Neural crest cell (in vitro differentiated cells): ENCODE data around the gene SLC7A8. TPM values are rescaled to one million over a fixed set of nuclear protein-coding genes. Genes with fewer than 3 reads are reported as not detected.
A peak's percentile ranks its signal among the peaks of the same experiment; 100 is the strongest.
"Not testable (repeated sequence)": the region's sequence is repeated elsewhere in the genome, so short reads cannot be mapped to it uniquely, and the experiment has no call there.

Source experiments
- DNase-seq: peaks from one replicate; pipeline ENCODE4 v3.0.0; 2021; ENCODE audit warnings: low read depth, mixed read lengths, low spot score
- H3K27ac Mint-ChIP-seq: one replicate; pipeline ENCODE4 v1.8.0; 2021; ENCODE audit warnings: mild to moderate bottlenecking, mixed read lengths; ENCODE audit not compliant: unreplicated experiment
- H3K27me3 Mint-ChIP-seq: 2 replicates; pipeline ENCODE4 v1.8.0; 2021; ENCODE audit warnings: low read depth, mild to moderate bottlenecking, mixed read lengths
- H3K36me3 Mint-ChIP-seq: 2 replicates; pipeline ENCODE4 v1.8.0; 2021; ENCODE audit warnings: low read depth, mild to moderate bottlenecking, mixed read lengths
- H3K4me1 Mint-ChIP-seq: 2 replicates; pipeline ENCODE4 v1.8.0; 2021; ENCODE audit warnings: mixed read lengths
- H3K4me3 Mint-ChIP-seq: one replicate; pipeline ENCODE4 v1.8.0; 2021; ENCODE audit warnings: mild to moderate bottlenecking, mixed read lengths
- H3K9me3 Mint-ChIP-seq: 2 replicates; pipeline ENCODE4 v1.8.0; 2021; ENCODE audit warnings: mixed read lengths
- CTCF ChIP-seq: fragments of 200-600 bp; sonication (generic); conservative IDR thresholded peaks from 2 replicates; pipeline ENCODE4 v1.5.0; 2021; ENCODE audit warnings: antibody characterized with exemption, mild to moderate bottlenecking
- long read RNA-seq: library from polyadenylated mRNA; unstranded; transcript quantifications from one replicate; pipeline ENCODE4 v2.0.0, GENCODE V29; 2020
- total RNA-seq: library from RNA; stranded (reverse); gene quantifications from 2 replicates; pipeline ENCODE4 v1.2.1, GENCODE V29; 2021

Gene SLC7A8
- 6.6 and 9.4 TPM in 2 replicates for total RNA-seq
- long read RNA-seq = 0 reads

DNA sequence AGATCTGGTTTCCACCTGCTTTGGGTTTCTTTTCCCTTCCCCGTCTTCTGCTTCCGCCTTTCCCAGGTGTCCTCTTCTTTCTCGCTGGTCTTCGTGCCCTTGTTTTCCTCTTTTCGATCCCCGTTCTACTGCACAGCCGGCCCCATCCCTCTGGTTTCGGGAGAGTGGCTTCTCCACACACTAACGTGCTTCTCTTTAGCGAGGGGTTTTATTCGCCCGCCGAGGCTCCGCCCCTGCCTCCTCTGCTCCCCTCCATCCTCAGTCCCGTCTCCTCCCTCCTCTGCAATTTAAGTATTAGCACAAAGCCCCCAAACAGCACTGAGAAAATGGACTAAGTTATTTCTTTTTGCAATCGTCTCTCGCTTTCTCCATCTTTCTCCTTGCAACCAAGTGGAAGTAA lies at the start of gene SLC7A8:
TSS of gene SLC7A8 (minus strand) at position 182 of the 400 bp plus-strand sequence. CDS start 746 bp downstream, outside the sequence.
- TF ChIP-seq CTCF = no peak
- no peaks in the 10 kb centered on the region for H3K36me3 Mint-ChIP-seq
- H3K9me3 Mint-ChIP-seq = no peaks in the 10 kb centered on the region
- peaks cover 10% of the 10 kb centered on the region for H3K27me3 Mint-ChIP-seq
- H3K4me1 Mint-ChIP-seq = no peaks in the 10 kb centered on the region
- H3K4me3 Mint-ChIP-seq = no peak within 1 kb of the TSS
- peak; percentile 26 for DNase-seq
- H3K27ac Mint-ChIP-seq = no peak within 1 kb of the TSS

GRCh38 chr14:23232241-23232808 lies 48.9 kb upstream of the SLC7A8 start:
- H3K27me3 Mint-ChIP-seq, H3K4me1 Mint-ChIP-seq, DNase-seq, H3K9me3 Mint-ChIP-seq, H3K36me3 Mint-ChIP-seq, H3K4me3 Mint-ChIP-seq, H3K27ac Mint-ChIP-seq: not testable (repeated sequence)

- no peak overlapping the region for H3K4me3 Mint-ChIP-seq
- H3K4me1 Mint-ChIP-seq = no peaks in the 10 kb centered on the region
- H3K27ac Mint-ChIP-seq = no peak overlapping the region
- peaks cover 5% of the 10 kb centered on the region for H3K36me3 Mint-ChIP-seq
- H3K27me3 Mint-ChIP-seq = peaks cover 10% of the 10 kb centered on the region
- no peak for TF ChIP-seq CTCF
- H3K9me3 Mint-ChIP-seq = peaks cover 15% of the 10 kb centered on the region
- DNase-seq = no peak
Observed at GRCh38 chr14:23228812-23229211, 45.4 kb upstream of the SLC7A8 start.

DNA sequence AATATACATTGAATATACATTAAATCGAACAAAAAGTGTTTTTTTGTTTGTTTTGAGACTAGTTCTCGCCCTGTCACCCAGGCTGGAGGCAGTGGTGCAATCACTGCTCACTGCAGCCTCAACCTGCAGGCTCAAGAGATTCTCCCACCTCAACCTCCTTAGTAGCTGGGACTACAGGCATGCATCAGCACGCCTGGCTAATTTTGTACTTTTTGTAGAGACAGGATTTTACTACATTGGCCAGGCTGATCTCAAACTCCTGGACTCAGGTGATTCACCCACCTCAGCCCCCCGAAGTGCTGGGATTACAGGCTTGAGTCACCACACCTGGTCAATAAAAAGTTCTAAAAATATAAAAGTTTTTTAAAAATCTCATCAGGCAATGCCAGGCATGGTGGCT lies 44.1 kb upstream of the SLC7A8 start:
- no peak for DNase-seq
- Mint-ChIP-seq H3K4me1 (no peaks in the 10 kb centered on the region), H3K27me3 (peaks cover 12% of the 10 kb centered on the region), H3K36me3 (peaks cover 5% of the 10 kb centered on the region), H3K27ac (no peak overlapping the region), H3K4me3 (no peak overlapping the region), H3K9me3 (peaks cover 17% of the 10 kb centered on the region)
- TF ChIP-seq CTCF = no peak

- H3K4me3 Mint-ChIP-seq, H3K27ac Mint-ChIP-seq, H3K4me1 Mint-ChIP-seq, DNase-seq, H3K36me3 Mint-ChIP-seq: not testable (repeated sequence)
- H3K27me3 Mint-ChIP-seq = peaks cover 22% of the 10 kb centered on the region
- peaks cover 17% of the 10 kb centered on the region for H3K9me3 Mint-ChIP-seq
Observed at GRCh38 chr14:23224958-23225357, 41.5 kb upstream of the SLC7A8 start.

DNA sequence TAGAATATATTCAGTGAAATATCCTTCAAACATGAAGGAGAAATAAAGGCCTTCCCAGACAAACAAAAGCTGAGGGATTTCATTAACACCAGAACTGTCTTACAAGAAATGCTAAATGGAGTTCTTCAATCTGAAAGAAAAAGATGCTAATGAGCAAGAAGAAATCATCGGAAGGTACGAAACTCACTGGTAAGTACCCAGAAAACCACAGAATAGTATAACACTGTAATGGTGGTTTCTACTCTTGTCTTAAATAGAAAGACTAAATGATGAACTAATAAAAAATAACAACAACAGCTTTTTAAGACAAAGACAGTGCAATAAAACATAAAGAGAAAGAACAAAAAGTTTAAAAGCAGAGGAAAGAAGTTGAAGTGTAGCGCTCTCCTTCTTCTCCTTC lies 35.6 kb upstream of the SLC7A8 start:
- H3K9me3 Mint-ChIP-seq = peaks cover 16% of the 10 kb centered on the region
- peaks cover 4% of the 10 kb centered on the region for H3K36me3 Mint-ChIP-seq
- DNase-seq = no peak
- TF ChIP-seq CTCF = no peak
- H3K4me1 Mint-ChIP-seq = no peaks in the 10 kb centered on the region
- no peak overlapping the region for H3K27ac Mint-ChIP-seq
- H3K27me3 Mint-ChIP-seq = peaks cover 13% of the 10 kb centered on the region
- H3K4me3 Mint-ChIP-seq = no peak overlapping the region
